ENCODE data around the gene MAP3K5. TPM values are rescaled to one million over a fixed set of nuclear protein-coding genes. Genes with fewer than 3 reads are reported as not detected.

Gene MAP3K5
- polyA plus RNA-seq, 1 donor, result 7.4 TPM

DNA sequence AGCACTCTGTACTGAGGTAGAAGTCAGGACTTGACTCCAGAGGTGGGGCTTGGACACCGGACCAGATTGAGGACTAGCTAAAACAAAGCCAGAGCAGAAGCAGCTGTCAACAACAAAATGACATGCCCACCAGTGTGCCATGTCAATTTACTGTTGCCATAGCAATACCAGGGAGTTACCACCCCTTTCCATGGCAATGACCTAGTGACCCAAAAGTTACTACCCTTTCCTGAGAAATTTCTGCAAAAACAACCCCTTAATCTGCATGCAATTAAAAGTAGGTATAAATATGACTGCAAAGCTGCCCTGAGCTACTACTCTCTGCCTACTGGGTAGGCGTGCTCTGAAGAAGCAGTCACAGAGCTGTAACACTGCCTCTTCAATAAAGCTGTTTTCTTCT is 21.0 kb downstream of the MAP3K5 start:
- DNase-seq, result no peak
- H3K4me3 ChIP-seq (ENCODE audit: low read length), result no peak overlapping the region
- H3K36me3 ChIP-seq (ENCODE audit: control insufficient read depth, insufficient read depth, low read length), result no peaks in the 10 kb centered on the region
- peaks cover 7% of the 10 kb centered on the region for H3K4me1 ChIP-seq (ENCODE audit: control insufficient read depth, insufficient read depth, low read length)
- no peaks in the 10 kb centered on the region for H3K9me3 ChIP-seq (ENCODE audit: control insufficient read depth, low read depth, low read length)
- H3K27ac ChIP-seq (ENCODE audit: low read length), result no peak overlapping the region
- no CpG with 5 or more reads among the region's 2 CpGs for WGBS (ENCODE audit: insufficient coverage, low lambda C conversion rate)
- H3K27me3 ChIP-seq (ENCODE audit: control insufficient read depth, insufficient read depth, low read length), result no peaks in the 10 kb centered on the region

DNA sequence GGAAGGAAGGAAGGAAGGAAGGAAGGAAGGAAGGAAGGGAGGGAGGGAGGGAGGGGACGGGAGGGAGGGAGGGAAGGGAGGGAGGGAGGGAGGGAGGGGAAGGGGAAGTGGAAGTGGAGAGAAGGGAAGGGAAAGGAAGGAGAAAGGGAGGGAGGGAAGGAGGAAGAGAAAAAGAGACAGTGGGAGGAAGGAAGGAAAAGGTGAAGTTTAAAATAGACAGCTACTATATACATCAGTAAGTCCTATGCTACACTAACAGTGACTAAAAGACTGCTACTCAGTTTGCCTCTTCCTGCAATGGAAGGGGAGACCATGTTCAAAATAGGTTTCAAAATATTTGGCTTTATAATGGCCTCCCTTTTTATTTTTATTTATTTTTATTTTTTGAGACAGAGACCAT is 22.5 kb downstream of the MAP3K5 start:
- no CpG with 5 or more reads among the region's 1 CpG for WGBS (ENCODE audit: insufficient coverage, low lambda C conversion rate)

DNA sequence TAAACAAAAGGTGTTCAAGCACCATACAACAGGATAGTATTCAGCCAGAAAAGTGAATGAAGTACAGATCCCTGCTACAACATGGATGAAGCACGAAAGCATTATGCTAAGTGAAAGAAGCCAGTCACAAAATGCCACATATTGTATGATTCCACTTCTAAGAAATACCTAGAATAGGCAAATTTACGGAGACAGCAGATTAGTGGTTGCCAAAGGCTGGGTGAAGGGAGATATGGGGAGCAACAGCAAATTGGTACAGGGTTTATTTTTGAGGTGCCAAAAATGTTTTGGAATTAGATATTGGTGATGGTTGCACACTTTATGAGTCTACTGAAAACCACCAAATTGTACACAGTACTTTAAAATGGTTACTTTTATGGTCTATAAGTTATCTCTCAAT is 23.2 kb downstream of the MAP3K5 start:
- no peak overlapping the region for H3K4me3 ChIP-seq (ENCODE audit: low read length)
- H3K4me1 ChIP-seq (ENCODE audit: control insufficient read depth, insufficient read depth, low read length), result peaks cover 4% of the 10 kb centered on the region
- H3K36me3 ChIP-seq (ENCODE audit: control insufficient read depth, insufficient read depth, low read length), result no peaks in the 10 kb centered on the region
- WGBS (ENCODE audit: insufficient coverage, low lambda C conversion rate), result no CpG with 5 or more reads among the region's 2 CpGs
- DNase-seq, result no peak
- H3K27me3 ChIP-seq (ENCODE audit: control insufficient read depth, insufficient read depth, low read length), result no peaks in the 10 kb centered on the region
- no peaks in the 10 kb centered on the region for H3K9me3 ChIP-seq (ENCODE audit: control insufficient read depth, low read depth, low read length)
- no peak overlapping the region for H3K27ac ChIP-seq (ENCODE audit: low read length)

More for the DNA sequence above, 22.5 kb downstream of the MAP3K5 start:
- Histone ChIP-seq H3K27ac (ENCODE audit: low read length) (no peak overlapping the region), H3K27me3 (ENCODE audit: control insufficient read depth, insufficient read depth, low read length) (no peaks in the 10 kb centered on the region), H3K4me3 (ENCODE audit: low read length) (no peak overlapping the region), H3K36me3 (ENCODE audit: control insufficient read depth, insufficient read depth, low read length) (no peaks in the 10 kb centered on the region), H3K4me1 (ENCODE audit: control insufficient read depth, insufficient read depth, low read length) (peaks cover 7% of the 10 kb centered on the region), H3K9me3 (ENCODE audit: control insufficient read depth, low read depth, low read length) (no peaks in the 10 kb centered on the region)
- no peak for DNase-seq

DNA sequence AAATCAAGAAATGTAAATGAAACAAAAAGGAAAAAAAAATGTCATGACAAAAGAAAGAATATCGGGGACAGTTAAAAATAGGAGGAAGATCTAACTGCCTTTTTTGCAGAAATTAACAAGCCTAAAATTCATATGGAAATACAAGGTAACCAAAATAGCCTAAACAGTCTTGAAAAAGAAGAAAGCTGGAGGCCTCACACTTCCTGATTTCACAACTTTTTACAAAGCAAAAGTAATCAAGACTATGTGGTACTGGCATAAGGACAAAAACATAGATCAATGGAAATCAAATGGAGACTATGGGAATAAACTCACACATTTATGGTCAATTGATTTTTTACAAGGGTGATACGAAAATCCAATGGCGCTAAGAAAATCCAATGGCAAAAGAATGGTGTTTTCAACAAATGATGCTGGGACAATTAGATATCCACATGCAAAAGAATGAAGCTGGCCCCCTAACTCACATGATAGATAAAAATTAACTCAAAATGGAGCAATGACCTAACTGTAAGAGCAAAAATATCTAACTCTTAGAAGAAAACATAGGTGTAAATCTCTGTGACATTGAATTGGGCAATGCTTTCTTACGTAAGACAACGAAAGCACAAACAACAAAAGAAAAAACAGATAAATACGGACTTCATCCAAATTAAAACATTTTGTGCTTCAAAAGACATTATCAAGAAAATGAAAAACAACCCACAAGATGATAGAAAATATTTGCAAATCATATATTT is 24.5 kb downstream of the MAP3K5 start:
- DNase-seq, result no peak
- no peaks in the 10 kb centered on the region for H3K27me3 ChIP-seq (ENCODE audit: control insufficient read depth, insufficient read depth, low read length)
- H3K27ac ChIP-seq (ENCODE audit: low read length), result no peak overlapping the region
- no peaks in the 10 kb centered on the region for H3K9me3 ChIP-seq (ENCODE audit: control insufficient read depth, low read depth, low read length)
- H3K4me3 ChIP-seq (ENCODE audit: low read length), result no peak overlapping the region
- H3K36me3 ChIP-seq (ENCODE audit: control insufficient read depth, insufficient read depth, low read length), result no peaks in the 10 kb centered on the region
- peaks cover 2% of the 10 kb centered on the region for H3K4me1 ChIP-seq (ENCODE audit: control insufficient read depth, insufficient read depth, low read length)
- WGBS (ENCODE audit: insufficient coverage, low lambda C conversion rate), result 91% methylated on average over 3 of the region's 6 CpGs

DNA sequence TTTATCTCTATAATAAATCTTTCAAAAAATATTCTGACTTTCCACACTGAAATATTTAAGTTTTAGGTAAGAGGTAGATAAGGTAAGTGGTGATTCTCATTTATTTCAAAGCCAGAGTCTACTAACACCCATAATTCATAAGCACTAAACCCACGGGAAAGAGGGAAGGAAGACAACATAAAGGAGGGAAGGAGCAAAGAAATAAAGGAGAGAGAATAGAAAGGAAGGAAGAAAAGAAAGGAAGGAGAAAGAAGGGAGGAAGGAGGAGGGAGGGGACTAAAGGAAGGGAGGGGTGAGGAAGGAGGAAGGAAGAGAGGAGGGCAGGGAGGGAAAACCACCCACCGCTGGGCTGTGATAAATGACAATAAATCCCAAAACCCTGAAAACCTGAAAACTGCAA is 25.2 kb downstream of the MAP3K5 start:
- DNase-seq, result no peak
- Histone ChIP-seq H3K4me3 (ENCODE audit: low read length) (no peak overlapping the region), H3K27ac (ENCODE audit: low read length) (no peak overlapping the region), H3K9me3 (ENCODE audit: control insufficient read depth, low read depth, low read length) (no peaks in the 10 kb centered on the region), H3K27me3 (ENCODE audit: control insufficient read depth, insufficient read depth, low read length) (no peaks in the 10 kb centered on the region), H3K4me1 (ENCODE audit: control insufficient read depth, insufficient read depth, low read length) (peaks cover 5% of the 10 kb centered on the region), H3K36me3 (ENCODE audit: control insufficient read depth, insufficient read depth, low read length) (no peaks in the 10 kb centered on the region)
- 75% methylated on average over 1 of the region's 2 CpGs for WGBS (ENCODE audit: insufficient coverage, low lambda C conversion rate)

DNA sequence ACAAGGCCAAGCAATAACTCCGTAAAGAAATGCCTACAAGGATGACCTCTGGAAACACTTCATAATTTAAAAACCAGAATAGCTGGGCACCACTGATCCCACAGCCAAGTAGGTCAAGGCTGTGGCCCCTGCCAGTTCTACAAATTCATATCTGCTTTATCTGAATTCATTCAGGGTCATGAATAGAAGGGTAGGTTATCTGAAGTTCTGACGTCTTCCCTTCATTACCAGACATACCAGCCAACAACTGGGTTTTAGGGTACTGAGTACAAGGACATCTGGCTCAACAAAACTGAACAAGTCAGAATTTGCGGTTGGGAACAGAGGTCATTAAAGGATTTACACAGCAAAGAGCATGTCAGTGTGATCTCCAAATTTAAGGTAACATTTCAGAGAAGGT is 26.0 kb downstream of the MAP3K5 start:
- Histone ChIP-seq H3K27ac (ENCODE audit: low read length) (no peak overlapping the region), H3K36me3 (ENCODE audit: control insufficient read depth, insufficient read depth, low read length) (no peaks in the 10 kb centered on the region), H3K4me1 (ENCODE audit: control insufficient read depth, insufficient read depth, low read length) (peaks cover 7% of the 10 kb centered on the region), H3K4me3 (ENCODE audit: low read length) (no peak overlapping the region), H3K27me3 (ENCODE audit: control insufficient read depth, insufficient read depth, low read length) (no peaks in the 10 kb centered on the region), H3K9me3 (ENCODE audit: control insufficient read depth, low read depth, low read length) (no peaks in the 10 kb centered on the region)
- no peak for DNase-seq
- WGBS (ENCODE audit: insufficient coverage, low lambda C conversion rate), result 100% methylated on average over 1 of the region's 3 CpGs

DNA sequence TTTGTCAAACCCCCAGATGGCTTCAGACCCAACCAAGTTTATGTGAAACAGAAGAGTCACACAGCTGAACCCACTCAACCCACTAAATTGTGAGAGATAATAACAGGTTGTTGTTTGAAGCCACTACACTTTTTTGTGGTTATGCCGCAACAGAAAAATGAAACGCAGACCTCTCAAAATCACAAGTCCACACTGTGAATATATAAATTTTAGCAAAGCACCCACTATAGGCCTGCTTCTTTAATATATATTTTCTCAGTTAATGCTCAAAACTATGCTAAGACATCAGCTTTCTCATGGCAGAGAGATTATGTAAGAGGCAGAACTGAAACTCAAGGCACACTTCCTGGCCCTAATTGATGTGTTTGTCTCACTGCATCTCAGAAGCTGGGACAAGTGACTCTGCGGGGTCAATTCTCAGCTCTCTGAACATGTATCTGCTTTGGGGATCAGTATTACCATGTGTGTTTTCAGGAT is 27.7 kb downstream of the MAP3K5 start:
- H3K27ac ChIP-seq (ENCODE audit: low read length), result no peak overlapping the region
- peaks cover 7% of the 10 kb centered on the region for H3K4me1 ChIP-seq (ENCODE audit: control insufficient read depth, insufficient read depth, low read length)
- no CpG with 5 or more reads among the region's 3 CpGs for WGBS (ENCODE audit: insufficient coverage, low lambda C conversion rate)
- no peaks in the 10 kb centered on the region for H3K36me3 ChIP-seq (ENCODE audit: control insufficient read depth, insufficient read depth, low read length)
- H3K4me3 ChIP-seq (ENCODE audit: low read length), result no peak overlapping the region
- H3K9me3 ChIP-seq (ENCODE audit: control insufficient read depth, low read depth, low read length), result no peaks in the 10 kb centered on the region
- no peak for DNase-seq
- no peaks in the 10 kb centered on the region for H3K27me3 ChIP-seq (ENCODE audit: control insufficient read depth, insufficient read depth, low read length)

DNA sequence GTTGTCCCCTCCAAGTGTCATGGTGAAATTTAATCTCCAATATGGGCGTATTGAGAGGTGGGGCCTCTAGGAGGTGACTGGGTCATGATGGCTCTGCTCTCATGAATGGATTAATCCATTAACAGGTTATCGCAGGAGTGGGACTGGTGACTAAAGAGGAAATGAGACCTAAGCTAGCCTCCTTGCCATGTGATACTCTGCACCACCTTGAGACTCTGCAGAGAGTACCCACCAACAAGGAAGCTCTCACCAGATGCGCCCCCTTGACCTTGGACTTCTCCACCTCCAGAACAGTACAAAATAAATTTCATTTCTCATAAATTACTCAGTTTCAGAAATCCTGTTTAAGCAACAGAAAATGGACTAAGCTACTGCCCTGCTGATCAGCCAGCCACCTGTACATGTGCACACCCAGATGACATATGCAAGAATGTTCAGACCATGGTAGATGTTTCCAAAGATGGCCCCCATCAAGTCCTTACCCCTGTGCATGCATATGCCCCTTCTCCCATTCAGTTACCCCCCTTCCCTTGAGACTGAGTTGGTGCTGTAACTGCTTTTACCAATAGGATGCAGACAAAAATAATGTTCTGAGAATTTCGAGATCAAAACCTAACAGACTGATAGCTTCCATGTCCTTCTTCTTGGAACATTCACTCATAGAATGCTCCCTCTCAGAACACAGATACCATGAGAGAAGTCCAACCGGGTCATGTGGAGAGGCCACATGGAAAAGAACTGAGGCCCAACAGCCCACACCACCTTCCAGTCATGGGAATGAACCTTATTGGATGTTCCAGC is 28.4 kb downstream of the MAP3K5 start:
- H3K9me3 ChIP-seq (ENCODE audit: control insufficient read depth, low read depth, low read length), result no peaks in the 10 kb centered on the region
- no peak overlapping the region for H3K27ac ChIP-seq (ENCODE audit: low read length)
- H3K4me1 ChIP-seq (ENCODE audit: control insufficient read depth, insufficient read depth, low read length), result peaks cover 7% of the 10 kb centered on the region
- no CpG with 5 or more reads among the region's 5 CpGs for WGBS (ENCODE audit: insufficient coverage, low lambda C conversion rate)
- no peak overlapping the region for H3K4me3 ChIP-seq (ENCODE audit: low read length)
- H3K27me3 ChIP-seq (ENCODE audit: control insufficient read depth, insufficient read depth, low read length), result no peaks in the 10 kb centered on the region
- no peak for DNase-seq
- no peaks in the 10 kb centered on the region for H3K36me3 ChIP-seq (ENCODE audit: control insufficient read depth, insufficient read depth, low read length)

DNA sequence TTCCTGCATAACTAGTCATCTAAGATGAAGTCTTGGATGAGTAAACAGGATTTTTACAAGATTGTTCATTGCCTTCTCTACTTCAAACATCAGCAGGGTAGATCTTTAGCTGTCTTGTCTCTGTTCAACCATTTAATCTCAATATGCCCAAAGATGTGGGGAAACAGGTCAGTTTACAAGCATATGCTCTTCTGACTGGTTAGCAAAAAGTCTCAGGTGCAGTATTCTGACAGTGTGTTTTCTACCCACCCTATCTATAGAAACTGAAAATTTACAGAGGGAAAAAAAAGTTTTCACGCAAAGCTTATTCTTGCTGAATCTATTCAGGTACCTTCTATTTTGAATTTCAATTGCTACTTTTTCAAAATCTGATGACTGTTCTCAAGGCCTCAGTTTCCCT is 29.0 kb downstream of the MAP3K5 start:
- WGBS (ENCODE audit: insufficient coverage, low lambda C conversion rate), result no CpG with 5 or more reads among the region's 1 CpG
- H3K9me3 ChIP-seq (ENCODE audit: control insufficient read depth, low read depth, low read length), result no peaks in the 10 kb centered on the region
- no peaks in the 10 kb centered on the region for H3K27me3 ChIP-seq (ENCODE audit: control insufficient read depth, insufficient read depth, low read length)
- DNase-seq, result no peak
- H3K4me1 ChIP-seq (ENCODE audit: control insufficient read depth, insufficient read depth, low read length), result peaks cover 7% of the 10 kb centered on the region
- no peak overlapping the region for H3K4me3 ChIP-seq (ENCODE audit: low read length)
- no peaks in the 10 kb centered on the region for H3K36me3 ChIP-seq (ENCODE audit: control insufficient read depth, insufficient read depth, low read length)
- no peak overlapping the region for H3K27ac ChIP-seq (ENCODE audit: low read length)

DNA sequence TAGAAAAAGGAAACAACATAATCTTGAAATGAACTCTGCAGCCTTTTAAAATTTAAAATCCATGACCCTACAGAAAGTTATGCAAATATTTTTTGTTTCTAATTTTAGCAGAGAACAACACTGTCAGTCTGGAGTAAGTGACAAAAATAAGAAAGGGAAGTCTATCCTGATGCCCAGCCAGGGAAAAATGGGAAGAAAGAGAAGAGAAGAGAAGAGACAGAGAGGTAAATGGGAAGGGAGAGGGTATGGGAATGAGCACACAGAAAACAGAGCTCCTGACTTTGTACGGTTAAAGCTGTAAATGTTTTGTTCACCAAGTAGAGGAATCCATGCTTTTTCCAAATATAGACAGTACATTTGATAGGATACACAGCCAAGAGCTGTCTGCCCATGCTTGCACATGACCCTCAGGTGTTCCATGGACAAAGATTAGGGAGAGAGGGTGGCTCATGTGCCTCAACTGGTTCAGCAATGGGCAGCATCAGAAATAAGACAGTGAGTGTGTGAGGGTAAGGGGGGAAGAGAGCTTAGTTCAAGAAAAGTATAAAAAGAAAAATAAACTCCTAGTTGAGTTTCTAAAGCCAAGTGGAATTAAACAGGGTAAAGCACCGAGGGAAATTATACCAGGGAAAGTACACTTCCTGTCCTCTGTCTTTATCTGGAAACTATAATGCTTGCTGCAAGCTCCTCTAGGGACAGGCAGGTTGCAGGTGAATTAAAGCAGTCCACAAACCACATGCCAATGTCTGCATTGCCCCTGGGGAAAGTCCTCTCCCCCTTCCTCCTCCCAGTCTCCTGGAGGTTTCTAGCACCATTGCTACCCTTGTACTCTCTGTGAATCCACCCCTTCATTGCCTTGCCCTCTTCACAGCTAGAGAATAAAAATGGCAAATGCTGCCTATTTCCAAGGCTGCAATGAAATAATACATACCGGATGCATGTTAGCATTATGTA is 30.0 kb downstream of the MAP3K5 start:
- H3K27ac ChIP-seq (ENCODE audit: low read length), result no peak overlapping the region
- DNase-seq, result peak in 1 of 2 donors; percentile 58
- peaks cover 5% of the 10 kb centered on the region for H3K4me1 ChIP-seq (ENCODE audit: control insufficient read depth, insufficient read depth, low read length)
- no peaks in the 10 kb centered on the region for H3K9me3 ChIP-seq (ENCODE audit: control insufficient read depth, low read depth, low read length)
- H3K27me3 ChIP-seq (ENCODE audit: control insufficient read depth, insufficient read depth, low read length), result no peaks in the 10 kb centered on the region
- WGBS (ENCODE audit: insufficient coverage, low lambda C conversion rate), result 17% methylated on average over 1 of the region's 3 CpGs
- H3K36me3 ChIP-seq (ENCODE audit: control insufficient read depth, insufficient read depth, low read length), result no peaks in the 10 kb centered on the region
- H3K4me3 ChIP-seq (ENCODE audit: low read length), result no peak overlapping the region
